Measurements from ENCODE around the gene CLIP1.

GRCh38 chr12:122371475-122372045, 50.9 kb downstream of the CLIP1 start:
- no peak for TF ChIP-seq POLR2A (IDR thresholded peaks at IDR 0.05)
- TF ChIP-seq CTCF (IDR thresholded peaks at IDR 0.05) = no peak

Measured in esophagus squamous epithelium (tissue), 4 donors.